GM19035 (cell line): ENCODE data around the gene UBR3.
"Not testable (repeated sequence)": the region's sequence is repeated elsewhere in the genome, so short reads cannot be mapped to it uniquely, and the experiment has no call there.

Experiments used
- ATAC-seq: cut with Tn5 transposase; IDR thresholded peaks from one replicate; pipeline ENCODE4 v1.9.1; 2021; ENCODE audit not compliant: unreplicated experiment

Gene UBR3

GRCh38 chr2:169867579-169867978 lies 40.3 kb downstream of the UBR3 start:
- ATAC-seq = no peak

GRCh38 chr2:169868951-169869350 lies 41.7 kb downstream of the UBR3 start:
- no peak for ATAC-seq

DNA sequence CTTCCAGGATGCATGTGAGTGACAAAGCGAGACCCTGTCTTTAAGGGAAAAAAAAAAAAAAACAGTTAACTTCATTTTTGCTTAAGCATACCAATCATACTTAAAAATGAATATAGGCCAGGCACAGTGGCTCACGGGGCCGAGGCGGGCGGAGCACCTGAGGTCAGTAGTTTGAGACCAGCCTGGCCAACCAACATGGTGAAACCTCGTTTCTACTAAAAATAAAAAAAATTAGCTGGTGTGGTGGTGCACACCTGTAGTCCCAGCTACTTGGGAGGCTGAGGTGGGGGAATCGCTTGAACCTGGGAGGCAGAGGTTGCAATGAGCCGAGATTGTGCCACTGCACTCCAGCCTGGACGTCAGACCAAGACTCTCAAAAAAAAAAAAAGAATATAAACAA lies 44.1 kb downstream of the UBR3 start:
- ATAC-seq = not testable (repeated sequence)

GRCh38 chr2:169871994-169872393 lies 44.7 kb downstream of the UBR3 start:
- no peak for ATAC-seq

DNA sequence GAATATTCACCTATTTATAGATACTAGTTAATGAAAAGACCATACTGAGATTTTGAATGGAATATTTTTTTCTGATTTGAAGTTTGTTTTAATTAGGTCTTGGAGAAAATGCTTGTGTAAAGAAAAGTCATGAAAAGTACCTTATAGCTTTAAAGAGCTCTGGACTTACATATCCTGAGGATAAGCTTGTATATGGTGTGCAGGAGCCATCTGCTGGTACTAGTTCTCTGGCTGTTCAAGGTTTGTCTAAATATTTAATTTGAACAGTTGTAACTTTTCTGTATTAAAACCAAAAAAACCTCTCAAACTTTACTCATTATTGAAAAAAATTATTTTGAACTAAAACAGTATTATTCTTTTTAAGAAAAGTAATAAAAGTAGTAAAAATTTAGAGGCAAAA lies 50.1 kb downstream of the UBR3 start:
- ATAC-seq = no peak

- ATAC-seq = no peak
Measured at GRCh38 chr2:169887120-169887519, 59.9 kb downstream of the UBR3 start.

DNA sequence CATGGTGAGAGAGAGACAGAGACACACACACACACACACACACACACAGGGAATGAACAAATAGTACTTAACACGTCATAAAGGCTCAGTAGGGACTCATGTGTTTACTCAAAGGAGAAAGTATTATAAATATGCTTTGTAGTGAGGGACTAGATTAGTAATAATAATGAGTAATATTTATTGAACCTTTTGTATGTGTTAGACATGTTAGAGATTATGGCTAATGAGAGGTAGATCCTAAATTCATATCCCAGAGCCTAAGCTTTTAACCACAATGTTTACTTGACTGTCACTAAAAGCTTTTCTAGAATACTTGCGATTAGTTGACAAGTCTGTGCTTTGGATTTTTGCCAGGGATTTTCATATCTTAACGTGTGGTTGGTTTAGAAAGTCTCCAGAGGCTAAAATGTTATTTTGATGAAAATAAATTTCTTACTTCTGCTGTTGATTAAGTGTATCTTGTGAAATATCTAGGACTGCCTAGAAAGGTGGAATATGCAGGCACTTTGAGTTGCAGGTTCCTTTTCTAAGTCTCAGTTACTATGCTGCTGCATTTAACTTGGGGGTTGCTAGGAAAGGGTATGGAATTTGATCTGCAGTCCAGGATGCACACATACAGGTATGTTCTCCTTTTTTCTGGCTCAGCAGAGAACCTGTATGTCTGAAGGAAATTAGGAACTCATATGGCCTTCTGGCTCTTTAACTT lies 64.5 kb downstream of the UBR3 start:
- no peak for ATAC-seq

GRCh38 chr2:169892951-169893350 lies 65.7 kb downstream of the UBR3 start:
- ATAC-seq = no peak

DNA sequence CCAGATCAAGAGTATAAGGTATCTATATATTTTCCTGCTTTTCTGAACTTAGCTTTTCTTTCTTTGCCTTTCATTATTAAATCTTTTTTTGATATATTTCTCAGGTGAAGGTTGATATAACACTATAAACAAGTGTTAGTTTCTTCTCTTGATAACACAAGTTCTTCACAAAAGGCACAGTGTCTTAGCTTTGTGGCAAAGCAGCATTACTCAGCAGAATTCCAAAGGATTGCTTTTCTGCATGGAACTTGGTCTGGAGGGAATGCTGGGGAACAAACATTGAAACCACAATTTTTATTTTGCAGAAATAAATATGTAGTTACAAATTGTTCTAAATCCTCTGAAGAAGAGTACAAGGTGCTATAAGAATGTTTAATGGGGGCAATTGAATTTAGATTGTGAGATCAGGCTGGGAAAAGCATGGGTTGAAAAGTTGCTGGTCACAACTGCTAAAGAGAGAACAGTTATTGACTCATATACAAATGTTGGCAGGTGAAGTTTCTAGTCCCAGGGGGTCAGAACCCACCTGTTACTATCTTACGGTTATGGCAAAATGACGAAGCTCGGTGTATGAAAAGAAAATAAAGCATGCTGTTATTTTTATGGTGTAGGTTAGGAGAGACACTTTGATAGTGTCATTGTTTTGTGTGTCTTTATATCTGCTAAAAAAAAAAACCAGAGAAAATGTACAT lies 68.2 kb downstream of the UBR3 start:
- ATAC-seq = no peak

- no peak for ATAC-seq
Measured at GRCh38 chr2:169897834-169898233, 70.6 kb downstream of the UBR3 start.

GRCh38 chr2:169900103-169900502 lies 72.8 kb downstream of the UBR3 start:
- ATAC-seq = not testable (repeated sequence)

GRCh38 chr2:169900686-169901085 lies 73.4 kb downstream of the UBR3 start:
- ATAC-seq = no peak

DNA sequence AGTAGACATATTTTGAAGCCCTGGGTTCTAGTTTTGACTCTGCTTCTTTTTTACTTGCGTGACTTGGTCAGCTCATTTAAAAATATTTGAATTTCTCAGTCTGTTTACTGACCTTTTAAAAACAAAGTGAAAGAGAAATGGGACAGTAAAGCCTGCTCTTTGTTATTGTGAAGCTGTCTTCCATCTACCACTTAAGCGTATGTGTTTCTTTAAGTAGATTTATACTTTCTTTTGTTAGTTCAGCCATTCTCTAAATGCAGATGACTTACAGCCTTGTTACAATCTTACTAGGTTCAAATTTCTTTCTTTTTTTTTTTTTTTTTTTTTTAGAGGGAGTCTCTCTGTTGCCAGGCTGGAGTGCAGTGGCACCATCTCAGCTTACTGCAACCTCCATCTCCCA lies 79.5 kb downstream of the UBR3 start:
- ATAC-seq = no peak

GRCh38 chr2:169909376-169909775 lies 82.1 kb downstream of the UBR3 start:
- ATAC-seq = no peak

- ATAC-seq = no peak
Measured at GRCh38 chr2:169910109-169910799, 83.0 kb downstream of the UBR3 start.

DNA sequence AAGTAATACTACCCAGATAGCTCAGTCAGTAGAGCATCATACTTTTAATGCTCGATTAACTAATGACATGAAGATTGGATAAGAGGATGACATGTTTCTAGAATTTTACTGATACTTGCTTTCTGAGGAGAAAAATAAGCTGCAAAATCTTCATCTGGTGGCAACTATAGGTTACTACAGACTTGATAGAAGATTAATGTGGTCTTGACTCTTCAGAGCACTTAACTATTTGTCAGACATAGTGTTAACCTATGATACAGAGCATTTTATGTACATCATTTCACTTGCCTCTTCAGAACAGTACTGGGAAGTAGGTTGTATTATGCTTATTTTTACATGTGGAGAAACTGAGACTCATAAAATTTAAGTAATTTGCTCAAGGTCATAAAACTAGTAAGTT lies 83.9 kb downstream of the UBR3 start:
- no peak for ATAC-seq

DNA sequence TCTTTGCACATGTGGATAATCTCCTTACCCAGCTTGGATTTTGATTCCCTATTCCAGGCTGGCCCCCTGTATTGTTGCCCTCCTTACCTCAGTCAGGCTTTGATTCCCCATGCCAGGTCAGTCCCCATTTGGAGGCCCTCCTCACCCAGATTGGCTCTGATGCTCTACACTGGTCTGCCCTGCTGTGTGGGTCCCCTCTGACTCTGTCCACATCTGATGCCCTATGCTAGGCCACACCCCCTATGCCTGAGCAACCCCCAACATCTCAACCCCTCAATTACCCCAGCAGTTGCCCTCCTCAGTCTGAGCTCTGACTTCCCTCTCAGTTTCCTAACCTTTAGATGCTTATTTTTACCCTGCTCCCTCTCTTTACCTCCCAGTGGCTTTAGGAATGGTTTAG lies 89.4 kb downstream of the UBR3 start:
- no peak for ATAC-seq

DNA sequence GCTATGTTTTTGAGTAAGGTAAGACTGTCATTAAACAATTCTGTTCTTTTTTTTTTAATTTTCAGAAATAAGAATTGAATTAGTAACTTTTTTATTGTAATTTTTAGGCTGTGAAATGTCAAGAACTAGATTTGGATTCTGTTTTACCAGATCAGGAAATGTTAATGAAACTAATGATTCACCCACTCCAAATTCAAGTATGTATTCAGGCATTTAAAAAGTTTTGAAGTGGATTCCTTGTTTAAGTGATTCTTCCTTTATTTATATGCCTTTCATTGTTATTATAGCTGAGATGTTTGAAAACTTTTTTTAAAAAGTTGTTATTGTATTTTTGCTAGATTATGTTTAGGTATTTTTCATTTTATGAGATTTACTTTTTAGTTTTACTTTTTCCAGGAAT lies 96.7 kb downstream of the UBR3 start:
- no peak for ATAC-seq

DNA sequence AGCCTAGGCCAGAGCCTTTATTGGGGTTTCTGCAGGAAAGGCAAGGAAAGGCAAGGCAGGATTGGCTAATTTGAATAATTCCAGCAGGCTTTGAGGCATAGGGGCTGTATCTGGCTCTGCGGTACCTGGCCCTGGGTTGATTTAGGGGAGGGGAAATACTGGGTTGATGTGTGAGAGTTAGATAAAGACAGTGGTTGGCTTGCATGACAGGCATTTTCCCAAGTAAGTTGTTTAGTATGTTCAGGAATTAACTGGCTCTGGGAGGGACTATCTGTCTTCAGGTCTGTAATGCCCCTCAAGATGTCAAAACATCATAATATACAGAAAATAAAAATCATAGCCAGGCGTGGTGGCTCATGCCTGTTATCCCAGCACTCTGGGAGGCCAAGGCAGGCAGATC lies 98.7 kb downstream of the UBR3 start:
- no peak for ATAC-seq

GRCh38 chr2:169928463-169928864 lies 101.2 kb downstream of the UBR3 start:
- ATAC-seq = no peak

- ATAC-seq = peak; percentile 59
Measured at GRCh38 chr2:169933124-169933711, 106.0 kb downstream of the UBR3 start.

GRCh38 chr2:169936652-169937051 lies 109.4 kb downstream of the UBR3 start:
- ATAC-seq = not testable (repeated sequence)
